HG03108 (cell line): Measurements from ENCODE around the gene RFESD.

Experiments
- ATAC-seq: cut with Tn5 transposase; IDR thresholded peaks from one replicate; pipeline ENCODE4 v1.9.1; 2021; ENCODE audit warnings: moderate library complexity; ENCODE audit not compliant: unreplicated experiment

The RFESD gene

DNA sequence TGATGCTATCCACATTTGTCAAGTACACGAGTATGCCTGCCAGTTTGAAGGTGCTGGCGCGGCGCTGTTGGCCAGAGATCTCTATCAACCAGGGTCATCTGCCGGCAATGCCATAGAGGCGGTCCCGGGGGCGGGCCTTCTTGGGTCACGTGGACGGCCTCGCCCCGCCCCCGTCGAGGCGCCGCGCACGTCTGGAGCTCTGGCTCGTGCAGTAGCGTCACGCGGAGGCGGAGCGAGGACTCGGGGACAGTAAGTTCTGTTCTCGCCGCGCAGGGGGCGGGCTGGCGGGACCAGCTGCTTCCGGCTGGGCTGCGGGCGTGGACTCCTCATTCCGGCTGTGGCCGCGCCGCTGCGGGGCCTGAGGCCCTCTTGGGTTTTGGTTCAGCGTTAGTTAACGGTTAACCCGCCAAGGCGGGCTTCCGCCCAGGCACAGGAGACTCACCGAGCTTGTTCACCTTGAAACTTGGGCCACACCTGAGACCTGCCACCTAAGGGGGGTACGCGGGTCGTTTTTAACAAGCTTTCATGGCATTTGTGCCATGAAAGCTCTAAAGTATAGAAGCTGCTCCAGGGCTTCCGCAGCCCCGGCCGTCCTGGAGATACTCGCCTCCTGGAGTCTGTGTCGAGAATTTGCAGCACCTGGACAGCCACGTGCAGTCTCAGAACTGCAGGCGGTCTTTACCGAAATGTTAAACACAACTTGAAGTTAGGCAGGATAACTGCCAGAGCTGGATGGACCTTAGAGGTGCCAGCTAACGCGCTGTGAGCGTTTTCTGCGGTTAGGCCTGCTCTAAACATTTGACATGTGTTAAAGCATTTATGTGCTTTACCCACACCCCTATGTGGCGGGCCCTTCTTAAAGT is at the start of gene RFESD:
Gene RFESD (plus strand): TSS at position 209 of the 863 bp plus-strand sequence. CDS start 5,495 bp downstream, outside the sequence.
- peak; percentile 96 for ATAC-seq

DNA sequence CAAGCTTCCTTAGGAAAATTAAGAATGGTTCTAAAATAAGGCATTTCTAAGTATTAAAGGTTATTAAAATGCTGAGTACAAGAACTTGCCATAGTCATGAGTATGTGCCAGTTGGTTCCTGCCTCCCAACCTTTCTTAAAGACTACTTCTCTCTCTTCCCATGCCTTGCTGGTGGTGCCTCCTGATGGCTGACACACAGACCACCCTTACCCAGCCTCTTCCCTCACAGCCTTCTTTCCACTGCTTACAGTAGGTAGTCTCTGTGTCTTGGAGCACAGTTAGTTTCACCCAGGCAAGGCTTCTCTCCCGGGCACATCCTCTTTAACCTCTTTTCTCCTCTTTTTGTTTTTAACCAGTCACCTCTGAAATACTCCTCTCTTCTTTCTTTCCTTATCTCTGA is 47.3 kb upstream of the RFESD start:
- no peak for ATAC-seq

DNA sequence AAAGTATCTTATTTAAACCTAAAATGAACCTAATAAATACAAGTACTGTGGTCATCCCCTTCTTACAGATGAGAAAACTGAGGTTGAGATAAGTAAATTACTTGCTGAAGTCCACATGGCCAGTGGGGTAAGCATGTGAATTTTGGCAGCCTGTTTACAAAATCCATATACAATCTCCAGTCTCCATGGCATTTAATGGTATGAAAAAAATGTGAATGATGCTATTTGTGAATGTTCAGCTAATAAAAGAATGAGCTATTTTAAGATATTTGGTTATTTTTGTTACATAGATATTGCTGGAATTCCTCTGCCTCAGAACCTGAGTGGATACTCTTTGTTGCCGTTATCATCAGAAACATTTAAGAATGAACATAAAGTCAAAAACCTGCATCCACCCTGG is 46.0 kb upstream of the RFESD start:
- no peak for ATAC-seq

DNA sequence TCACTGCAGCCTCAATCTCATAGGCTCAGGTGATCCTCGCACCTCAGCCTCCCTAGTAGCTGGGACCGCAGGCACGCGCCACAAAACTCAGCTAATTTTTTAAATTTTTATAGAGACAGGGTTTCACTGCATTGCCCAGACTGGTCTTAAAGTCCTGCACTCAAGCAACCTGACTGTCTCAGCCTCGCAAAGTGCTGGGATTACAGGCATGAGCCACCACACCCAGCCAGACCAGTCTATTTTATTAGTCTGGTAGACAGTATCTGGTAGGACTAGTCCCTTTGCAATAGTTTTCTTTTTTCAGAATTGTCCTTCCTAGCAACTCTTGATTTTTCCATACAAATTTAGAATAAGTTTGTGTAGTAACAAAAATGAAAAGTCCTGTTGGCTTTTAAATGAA is 40.8 kb upstream of the RFESD start:
- ATAC-seq, result no peak

DNA sequence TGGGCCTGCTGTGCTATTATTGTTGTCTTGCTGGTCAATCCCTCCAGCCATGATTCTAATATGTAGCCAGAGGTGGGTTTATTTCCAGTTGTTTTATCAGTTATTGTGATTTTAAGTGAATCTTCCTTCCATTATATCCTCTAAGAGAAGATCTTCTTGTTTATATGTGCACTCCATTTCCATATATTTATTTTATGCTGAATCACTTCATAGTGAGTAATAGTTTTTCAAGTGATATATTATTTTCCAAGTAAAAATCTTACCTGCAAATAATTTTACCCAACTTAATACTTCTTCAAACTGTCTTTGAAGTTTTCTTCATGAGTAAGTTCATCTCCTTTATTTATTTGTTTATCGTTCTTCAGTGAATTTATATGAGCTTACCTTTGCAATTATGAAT is 40.2 kb upstream of the RFESD start:
- no peak for ATAC-seq

DNA sequence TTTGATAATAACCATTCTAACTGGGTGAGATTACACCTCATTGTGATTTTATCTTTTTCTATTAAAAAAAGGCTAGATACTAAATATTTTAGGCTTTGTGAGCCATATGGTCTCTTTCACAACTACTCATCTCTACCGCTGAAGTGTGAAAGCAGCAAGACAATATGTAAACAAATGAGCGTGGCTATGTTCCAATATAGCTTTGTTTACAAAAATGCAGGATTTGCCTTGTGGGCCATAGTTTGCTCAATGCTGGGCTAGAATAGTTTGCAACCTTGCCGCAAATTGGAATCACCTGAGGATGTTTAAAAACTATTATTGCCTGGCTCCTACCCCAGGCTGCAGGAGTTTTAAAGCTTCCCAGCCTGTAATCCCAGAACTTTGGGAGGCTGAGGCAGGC is 36.9 kb upstream of the RFESD start:
- no peak for ATAC-seq

DNA sequence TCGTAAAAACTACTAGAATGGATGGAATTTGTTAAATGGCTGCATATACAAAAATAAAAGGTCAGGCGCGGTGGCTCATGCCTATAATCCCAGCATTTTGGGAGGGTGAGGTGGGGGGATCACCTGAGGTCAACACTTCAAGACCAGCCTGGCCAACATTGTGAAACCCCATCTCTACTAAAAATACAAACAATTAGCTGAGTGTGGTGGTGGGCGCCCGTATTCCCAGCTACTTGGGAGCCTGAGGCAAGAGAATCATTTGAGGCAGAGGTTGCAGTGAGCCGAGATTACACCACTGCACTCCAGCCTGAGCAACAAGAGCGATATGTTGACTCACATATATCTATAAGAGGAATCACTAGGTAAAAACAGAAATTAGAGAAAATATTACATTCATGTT is 36.0 kb upstream of the RFESD start:
- ATAC-seq, result no peak

DNA sequence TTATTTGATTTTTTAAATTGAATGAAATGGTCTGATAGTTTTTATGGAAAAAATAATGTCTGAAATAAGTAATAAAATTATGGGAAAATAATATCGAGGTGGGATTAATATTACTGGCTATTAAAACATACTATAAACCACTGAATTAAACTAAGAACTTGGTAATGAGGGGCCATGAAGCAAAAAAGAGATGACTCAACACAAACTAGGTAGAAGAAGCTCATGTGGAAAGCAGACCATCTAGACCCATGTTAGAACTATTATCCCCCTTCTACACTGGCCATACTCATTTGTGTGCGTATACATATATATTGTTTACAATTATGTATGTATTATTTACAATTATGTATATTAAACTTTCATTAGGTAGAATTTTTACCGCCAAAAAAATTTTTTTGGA is 35.2 kb upstream of the RFESD start:
- no peak for ATAC-seq

DNA sequence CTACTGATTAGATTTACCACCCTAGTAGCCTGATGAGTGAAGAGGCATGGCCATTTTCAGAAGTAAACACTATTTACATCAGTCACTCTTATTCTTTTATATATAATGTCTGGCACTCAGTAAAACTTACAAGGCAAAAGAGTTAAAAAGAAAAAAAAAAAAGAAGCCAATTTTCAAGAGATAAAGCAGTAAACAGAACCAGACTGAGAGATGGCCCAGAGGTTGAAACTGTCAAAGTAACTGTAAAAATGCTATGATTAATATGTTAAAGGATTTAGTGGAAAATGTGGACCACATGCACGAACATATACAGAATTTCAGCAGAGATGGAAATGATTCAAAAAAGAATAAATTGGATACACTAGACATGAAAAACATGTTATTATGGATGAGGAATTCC is 33.1 kb upstream of the RFESD start:
- ATAC-seq, result no peak

DNA sequence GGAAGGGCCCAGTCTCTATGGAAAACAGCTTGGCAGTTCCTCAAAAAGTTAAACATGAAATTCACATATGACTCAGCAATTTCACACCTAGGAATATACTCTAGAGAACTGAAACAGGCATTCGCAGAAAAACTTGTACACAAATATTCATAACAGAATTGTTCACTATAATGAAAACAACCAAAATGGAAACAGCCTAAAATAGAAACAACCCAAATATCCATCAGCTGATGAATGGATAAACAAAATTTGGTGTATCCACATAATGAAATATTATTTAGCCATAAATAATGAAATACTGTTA is 31.5 kb upstream of the RFESD start:
- ATAC-seq, result peak; percentile 44

DNA sequence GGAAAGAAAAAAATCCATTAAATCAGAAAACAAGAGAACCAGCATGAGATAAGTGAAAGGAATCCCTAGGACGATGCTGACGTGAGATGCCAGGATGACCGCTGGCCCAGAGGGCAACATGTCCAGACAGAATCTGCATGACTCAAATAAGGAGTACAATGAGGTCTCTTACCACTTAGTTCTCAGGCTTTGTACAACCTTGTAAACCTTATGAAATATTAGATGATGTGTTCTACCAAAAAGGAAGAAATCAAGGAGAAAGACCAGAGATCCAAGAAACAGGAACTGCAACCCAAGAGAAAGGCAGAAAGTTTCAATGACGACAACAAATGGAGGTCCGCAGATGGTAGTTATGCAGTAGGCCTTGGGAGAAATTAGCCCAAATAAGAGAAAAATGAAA is 29.5 kb upstream of the RFESD start:
- no peak for ATAC-seq

DNA sequence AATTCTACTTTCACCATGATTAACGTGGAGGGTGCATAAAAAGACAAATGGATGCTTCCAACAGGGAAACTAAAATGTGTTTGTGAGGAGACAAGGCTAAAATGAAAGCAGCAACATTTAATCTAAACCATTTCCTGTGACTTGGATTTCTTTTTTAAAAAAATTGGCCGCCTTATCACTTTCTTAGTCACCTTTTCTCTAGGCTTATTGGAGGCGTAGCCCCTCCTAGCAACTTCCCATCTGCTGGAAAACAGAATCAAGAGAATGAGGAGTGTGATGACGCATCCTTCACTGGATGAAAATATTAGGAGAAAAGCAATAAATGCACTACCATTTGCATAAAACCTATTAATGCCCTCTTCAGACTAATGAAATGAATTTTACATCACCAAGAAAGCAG is 27.5 kb upstream of the RFESD start:
- ATAC-seq, result no peak

DNA sequence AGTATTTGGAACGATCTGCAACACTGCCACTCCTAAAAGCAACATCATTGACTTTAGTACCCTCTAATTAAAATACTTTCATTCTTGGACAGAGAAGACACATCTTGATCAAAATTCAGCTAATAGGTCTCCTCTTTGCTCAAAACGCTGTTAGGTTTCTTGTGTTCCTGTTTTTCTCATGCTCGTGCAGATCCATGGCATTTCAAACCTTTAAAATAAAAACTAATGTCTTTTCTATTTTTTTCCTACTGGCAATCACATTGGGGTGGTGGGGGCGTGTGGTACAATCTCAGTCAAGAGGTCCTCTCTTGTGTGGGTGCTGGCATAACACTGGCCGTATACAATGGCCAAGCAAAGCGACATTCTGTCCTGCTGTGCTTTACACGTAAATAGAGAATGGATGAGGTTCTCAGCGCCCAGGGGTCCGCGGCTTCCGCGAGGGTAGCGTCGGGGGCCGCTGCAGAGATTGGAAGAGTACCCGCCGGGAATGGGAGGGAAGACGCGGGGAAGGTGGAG is 27.0 kb upstream of the RFESD start:
- ATAC-seq, result no peak

DNA sequence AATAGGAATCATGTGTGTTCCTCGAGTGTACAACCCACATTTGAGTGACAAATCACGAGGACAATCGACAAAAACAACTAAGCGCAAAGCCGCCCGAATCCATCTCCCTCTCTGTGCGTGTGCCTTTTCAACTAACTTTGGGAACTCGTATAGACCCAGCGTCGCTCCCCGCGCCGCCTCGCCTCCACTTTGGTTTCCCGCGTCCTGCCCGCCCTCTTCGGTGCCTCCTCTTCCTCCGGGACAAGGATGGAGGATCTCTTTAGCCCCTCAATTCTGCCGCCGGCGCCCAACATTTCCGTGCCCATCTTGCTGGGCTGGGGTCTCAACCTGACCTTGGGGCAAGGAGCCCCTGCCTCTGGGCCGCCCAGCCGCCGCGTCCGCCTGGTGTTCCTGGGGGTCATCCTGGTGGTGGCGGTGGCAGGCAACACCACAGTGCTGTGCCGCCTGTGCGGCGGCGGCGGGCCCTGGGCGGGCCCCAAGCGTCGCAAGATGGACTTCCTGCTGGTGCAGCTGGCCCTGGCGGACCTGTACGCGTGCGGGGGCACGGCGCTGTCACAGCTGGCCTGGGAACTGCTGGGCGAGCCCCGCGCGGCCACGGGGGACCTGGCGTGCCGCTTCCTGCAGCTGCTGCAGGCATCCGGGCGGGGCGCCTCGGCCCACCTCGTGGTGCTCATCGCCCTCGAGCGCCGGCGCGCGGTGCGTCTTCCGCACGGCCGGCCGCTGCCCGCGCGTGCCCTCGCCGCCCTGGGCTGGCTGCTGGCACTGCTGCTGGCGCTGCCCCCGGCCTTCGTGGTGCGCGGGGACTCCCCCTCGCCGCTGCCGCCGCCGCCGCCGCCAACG is 26.3 kb upstream of the RFESD start, which contains the start of gene GPR150:
Gene GPR150 (plus strand): TSS at position 58 of the 840 bp plus-strand sequence. CDS start 189 bp downstream, at position 247.
- ATAC-seq, result peak; percentile 72

DNA sequence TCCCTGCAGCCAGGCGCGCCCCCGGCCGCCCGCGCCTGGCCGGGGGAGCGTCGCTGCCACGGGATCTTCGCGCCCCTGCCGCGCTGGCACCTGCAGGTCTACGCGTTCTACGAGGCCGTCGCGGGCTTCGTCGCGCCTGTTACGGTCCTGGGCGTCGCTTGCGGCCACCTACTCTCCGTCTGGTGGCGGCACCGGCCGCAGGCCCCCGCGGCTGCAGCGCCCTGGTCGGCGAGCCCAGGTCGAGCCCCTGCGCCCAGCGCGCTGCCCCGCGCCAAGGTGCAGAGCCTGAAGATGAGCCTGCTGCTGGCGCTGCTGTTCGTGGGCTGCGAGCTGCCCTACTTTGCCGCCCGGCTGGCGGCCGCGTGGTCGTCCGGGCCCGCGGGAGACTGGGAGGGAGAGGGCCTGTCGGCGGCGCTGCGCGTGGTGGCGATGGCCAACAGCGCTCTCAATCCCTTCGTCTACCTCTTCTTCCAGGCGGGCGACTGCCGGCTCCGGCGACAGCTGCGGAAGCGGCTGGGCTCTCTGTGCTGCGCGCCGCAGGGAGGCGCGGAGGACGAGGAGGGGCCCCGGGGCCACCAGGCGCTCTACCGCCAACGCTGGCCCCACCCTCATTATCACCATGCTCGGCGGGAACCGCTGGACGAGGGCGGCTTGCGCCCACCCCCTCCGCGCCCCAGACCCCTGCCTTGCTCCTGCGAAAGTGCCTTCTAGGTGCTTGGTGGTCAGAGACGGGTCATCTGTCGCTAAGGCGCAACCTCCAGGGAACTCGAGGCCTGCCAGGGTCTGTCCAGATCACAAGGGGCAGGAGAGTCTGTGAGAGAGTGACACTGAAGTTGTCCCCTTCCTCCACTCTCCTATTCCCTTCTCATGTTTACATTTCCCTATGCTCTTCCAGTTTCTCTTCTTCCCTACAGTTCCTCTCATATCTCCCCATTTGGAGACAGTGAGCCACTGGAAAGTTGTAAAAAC is 25.4 kb upstream of the RFESD start:
- ATAC-seq, result peak; percentile 33

DNA sequence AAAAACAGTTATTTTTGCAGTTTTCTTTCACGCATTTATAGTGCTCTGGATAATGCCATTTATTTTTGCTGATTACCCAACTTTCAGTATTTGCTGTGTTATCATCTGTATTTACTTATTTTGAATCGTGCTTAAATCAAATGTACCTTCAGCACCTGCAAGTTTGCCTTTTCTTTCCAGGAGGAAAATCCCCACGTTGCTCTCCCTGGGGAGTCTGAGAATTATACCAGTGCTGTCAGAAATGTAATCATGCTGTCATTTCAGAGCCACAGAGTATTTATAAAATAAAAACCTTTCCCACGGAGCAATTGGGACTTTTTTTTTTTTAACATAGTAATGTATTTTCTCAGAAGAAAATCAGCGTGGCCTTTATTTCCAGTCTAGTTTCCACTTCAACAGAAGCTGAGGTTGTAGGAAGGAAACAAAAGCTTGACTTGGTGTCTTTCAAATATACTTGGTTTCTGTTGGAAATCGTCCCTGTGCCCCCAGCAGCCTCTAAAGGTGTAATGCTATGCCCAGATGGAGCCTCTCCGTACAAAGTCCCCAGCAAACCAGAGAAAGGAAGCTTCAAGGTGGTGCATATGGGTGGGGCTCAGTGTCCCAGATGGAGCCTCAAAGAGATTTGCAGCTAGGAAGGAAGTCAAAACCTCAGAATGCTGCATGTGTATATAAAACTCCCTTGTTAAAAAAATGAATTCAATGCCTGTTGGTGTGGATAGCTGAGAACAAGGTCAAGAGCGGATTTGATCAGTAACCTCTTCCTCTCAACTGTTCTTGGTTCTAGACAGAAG is 24.5 kb upstream of the RFESD start:
- no peak for ATAC-seq

DNA sequence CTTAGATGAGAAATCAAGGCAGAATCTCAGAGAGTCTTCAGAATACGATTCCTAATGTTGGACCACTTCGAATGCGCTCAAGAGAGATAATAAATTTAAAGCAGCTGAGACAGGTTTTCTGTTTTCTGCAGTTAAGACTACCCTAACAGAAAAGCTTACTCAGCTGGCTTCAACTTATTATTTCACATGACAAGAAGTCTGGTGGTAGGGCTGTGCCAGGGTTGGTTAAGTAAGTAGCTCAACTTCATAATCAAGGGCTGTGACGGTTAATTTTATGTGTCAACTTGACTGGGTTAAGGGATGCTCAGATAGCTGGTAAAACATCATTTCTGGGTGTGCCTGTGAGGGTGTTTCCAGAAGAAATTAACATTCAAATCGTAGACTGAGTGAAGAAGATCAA is 22.9 kb upstream of the RFESD start:
- ATAC-seq, result no peak

DNA sequence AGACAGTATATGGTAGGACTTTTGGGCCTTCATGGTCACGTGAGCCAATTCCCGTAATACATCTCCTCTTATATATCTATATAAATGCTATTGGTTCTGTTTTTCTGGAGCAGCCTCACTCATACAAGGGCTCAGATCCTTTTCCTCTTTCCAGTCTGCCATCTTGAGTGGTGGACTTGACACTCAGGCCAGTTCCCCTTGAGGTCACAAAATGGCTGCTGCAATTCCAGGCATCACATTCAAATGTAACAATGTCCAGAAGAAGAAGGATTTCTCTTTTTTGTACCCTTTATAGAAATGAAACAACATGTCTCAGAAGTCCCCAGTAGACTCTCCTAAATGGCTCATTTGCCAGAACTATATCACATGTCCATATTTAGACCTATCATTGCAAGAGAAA is 22.2 kb upstream of the RFESD start:
- ATAC-seq, result no peak

DNA sequence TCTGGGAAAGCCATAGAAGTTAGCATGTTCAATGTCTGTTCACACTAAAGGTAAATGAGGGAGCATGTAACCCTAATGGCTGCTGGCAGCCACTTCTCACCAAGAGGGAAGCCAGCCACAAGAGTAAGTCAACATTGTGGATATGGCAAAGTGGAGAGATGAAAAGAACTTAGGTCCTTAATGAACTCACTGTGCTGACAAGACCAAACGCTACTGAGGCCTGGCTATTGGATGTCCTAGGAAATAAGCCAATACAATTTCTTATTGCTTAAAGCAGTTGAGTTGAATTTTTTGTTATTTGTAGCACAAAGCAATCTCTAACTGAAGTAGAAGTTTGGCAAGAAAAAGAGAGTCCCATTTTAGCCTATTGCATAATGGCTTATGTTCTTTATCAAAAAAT is 19.9 kb upstream of the RFESD start:
- ATAC-seq, result no peak
